Activated CD4-positive, alpha-beta T cell treated with anti-CD3 and anti-CD28 coated beads, Interleukin-2, amount 10 ng/mL, durations not matched to agents 7 days and 5 days (primary cell): Measurements from ENCODE around the gene RNU6-1. TPM values are rescaled to one million over a fixed set of nuclear protein-coding genes. Genes with fewer than 3 reads are reported as not detected.
A peak's percentile ranks its signal among the peaks of the same experiment; 100 is the strongest.

Experiments
- CTCF ChIA-PET: fragments of 350-600 bp; sonication (Branson Sonifier 250); formaldehyde crosslinking; loops from one replicate; lab custom pipeline; 2021; ENCODE audit warnings: antibody characterized with exemption; lab: Charles Lee
- POLR2A ChIA-PET: fragments of 350-600 bp; sonication (Branson Sonifier 250); formaldehyde crosslinking; loops from one replicate; lab custom pipeline; 2021; ENCODE audit warnings: antibody characterized with exemption; lab: Charles Lee
- DNase-seq: peaks from one replicate; pipeline ENCODE4 v3.0.0-alpha.2; 2020
- H3K27ac Mint-ChIP-seq: one replicate; pipeline ENCODE4 v1.8.0; 2021; ENCODE audit warnings: mild to moderate bottlenecking, moderate library complexity, mixed read lengths
- H3K27me3 Mint-ChIP-seq: one replicate; pipeline ENCODE4 v1.8.0; 2021; ENCODE audit warnings: mixed read lengths
- H3K36me3 Mint-ChIP-seq: one replicate; pipeline ENCODE4 v1.8.0; 2021; ENCODE audit warnings: low read depth, mixed read lengths
- H3K4me1 Mint-ChIP-seq: one replicate; pipeline ENCODE4 v1.8.0; 2021; ENCODE audit warnings: mixed read lengths
- H3K4me3 Mint-ChIP-seq: one replicate; pipeline ENCODE4 v1.8.0; 2021; ENCODE audit warnings: mild to moderate bottlenecking, moderate library complexity, mixed read lengths
- H3K9me3 Mint-ChIP-seq: one replicate; pipeline ENCODE4 v1.8.0; 2021; ENCODE audit warnings: mixed read lengths
- total RNA-seq, 2 experiments: library from RNA; stranded (reverse); gene quantifications; one replicate each; pipeline ENCODE4 v1.2.3, GENCODE V29; 2021

The RNU6-1 gene
- total RNA-seq, 2 experiments from 2014 or later, result not detected

GRCh38 chr15:67836477-67836876 lies 3.4 kb downstream of the RNU6-1 start:
- Mint-ChIP-seq H3K9me3 (no peaks in the 10 kb centered on the region), H3K27me3 (peaks cover 67% of the 10 kb centered on the region)

GRCh38 chr15:67836134-67836455 lies 3.8 kb downstream of the RNU6-1 start:
- no peak for DNase-seq
- peaks cover 54% of the 10 kb centered on the region for H3K4me1 Mint-ChIP-seq

More at GRCh38 chr15:67836477-67836876, 3.4 kb downstream of the RNU6-1 start:
- DNase-seq, result peak; percentile 57
- Mint-ChIP-seq H3K27ac (no peak overlapping the region), H3K4me3 (peak overlapping the region; percentile 26), H3K4me1 (peaks cover 58% of the 10 kb centered on the region), H3K36me3 (peaks cover 2% of the 10 kb centered on the region)
- CTCF ChIA-PET, result interaction anchor here (1.9 kb wide), 1 partner anchor 380 kb away, joined by 7 read pairs; no protein-coding TSS in a partner anchor
- POLR2A ChIA-PET, result no interaction called here

GRCh38 chr15:67835297-67836133 lies 4.3 kb downstream of the RNU6-1 start:
- Mint-ChIP-seq H3K36me3 (peaks cover 2% of the 10 kb centered on the region), H3K4me3 (peak overlapping the region; percentile 26), H3K27me3 (peaks cover 77% of the 10 kb centered on the region), H3K27ac (no peak overlapping the region), H3K4me1 (peaks cover 52% of the 10 kb centered on the region), H3K9me3 (no peaks in the 10 kb centered on the region)
- ChIA-PET CTCF (interaction anchor here (0.6 to 1.9 kb wide), 3 partner anchors 379 to 512 kb away, joined by 3 to 7 read pairs (median 3); no protein-coding TSS in a partner anchor), POLR2A (no interaction called here)
- DNase-seq, result no peak

More at GRCh38 chr15:67836134-67836455, 3.8 kb downstream of the RNU6-1 start:
- Mint-ChIP-seq H3K27ac (no peak overlapping the region), H3K4me3 (peak overlapping the region; percentile 26), H3K9me3 (no peaks in the 10 kb centered on the region), H3K27me3 (peaks cover 71% of the 10 kb centered on the region), H3K36me3 (peaks cover 2% of the 10 kb centered on the region)
- CTCF ChIA-PET, result interaction anchor here (1.9 kb wide), 1 partner anchor 379 kb away, joined by 7 read pairs; no protein-coding TSS in a partner anchor
- POLR2A ChIA-PET, result no interaction called here

GRCh38 chr15:67834581-67835296 lies 5.1 kb downstream of the RNU6-1 start:
- Mint-ChIP-seq H3K27ac (no peak overlapping the region), H3K36me3 (peaks cover 2% of the 10 kb centered on the region), H3K9me3 (no peaks in the 10 kb centered on the region), H3K27me3 (peaks cover 78% of the 10 kb centered on the region), H3K4me1 (peaks cover 48% of the 10 kb centered on the region), H3K4me3 (peak overlapping the region; percentile 26)
- ChIA-PET CTCF (interaction anchor here (0.6 to 1.9 kb wide), 3 partner anchors 378 to 511 kb away, joined by 3 to 7 read pairs (median 3); no protein-coding TSS in a partner anchor), POLR2A (no interaction called here)
- DNase-seq, result no peak

GRCh38 chr15:67833710-67834511 lies 5.9 kb downstream of the RNU6-1 start:
- peak; percentile 49 for DNase-seq
- ChIA-PET CTCF (no interaction called here), POLR2A (no interaction called here)
- Mint-ChIP-seq H3K27me3 (peaks cover 83% of the 10 kb centered on the region), H3K4me1 (peaks cover 46% of the 10 kb centered on the region), H3K36me3 (peaks cover 3% of the 10 kb centered on the region), H3K27ac (no peak overlapping the region), H3K9me3 (no peaks in the 10 kb centered on the region), H3K4me3 (peak overlapping the region; percentile 26)

- ChIA-PET CTCF (interaction anchor here (0.6 kb wide), 1 partner anchor 120 kb away, joined by 3 read pairs; no protein-coding TSS in a partner anchor), POLR2A (no interaction called here)
- H3K36me3 Mint-ChIP-seq, result peaks cover 5% of the 10 kb centered on the region
- no peaks in the 10 kb centered on the region for H3K9me3 Mint-ChIP-seq
- no peak overlapping the region for H3K27ac Mint-ChIP-seq
- H3K4me3 Mint-ChIP-seq, result peak overlapping the region; percentile 26
- H3K4me1 Mint-ChIP-seq, result peaks cover 42% of the 10 kb centered on the region
- no peak for DNase-seq
- H3K27me3 Mint-ChIP-seq, result peaks cover 86% of the 10 kb centered on the region
Observed at GRCh38 chr15:67832897-67833709, 6.7 kb downstream of the RNU6-1 start.

GRCh38 chr15:67832031-67832551 lies 7.8 kb downstream of the RNU6-1 start:
- Mint-ChIP-seq H3K27me3 (peaks cover 78% of the 10 kb centered on the region), H3K4me3 (no peak overlapping the region), H3K9me3 (no peaks in the 10 kb centered on the region), H3K4me1 (peaks cover 42% of the 10 kb centered on the region), H3K27ac (no peak overlapping the region), H3K36me3 (peaks cover 5% of the 10 kb centered on the region)
- CTCF ChIA-PET, result interaction anchor here (0.6 kb wide), 1 partner anchor 121 kb away, joined by 3 read pairs; no protein-coding TSS in a partner anchor
- POLR2A ChIA-PET, result no interaction called here
- DNase-seq, result no peak

GRCh38 chr15:67831363-67831762 lies 8.5 kb downstream of the RNU6-1 start:
- Mint-ChIP-seq H3K4me3 (no peak overlapping the region), H3K27me3 (peaks cover 77% of the 10 kb centered on the region), H3K36me3 (peaks cover 5% of the 10 kb centered on the region), H3K4me1 (peaks cover 41% of the 10 kb centered on the region), H3K27ac (no peak overlapping the region), H3K9me3 (no peaks in the 10 kb centered on the region)
- ChIA-PET CTCF (no interaction called here), POLR2A (no interaction called here)
- no peak for DNase-seq

GRCh38 chr15:67829647-67830504 lies 10.0 kb downstream of the RNU6-1 start:
- POLR2A ChIA-PET, result no interaction called here
- Mint-ChIP-seq H3K27ac (peak overlapping the region; percentile 71), H3K4me3 (no peak overlapping the region), H3K27me3 (peaks cover 75% of the 10 kb centered on the region), H3K9me3 (no peaks in the 10 kb centered on the region), H3K36me3 (peaks cover 5% of the 10 kb centered on the region), H3K4me1 (peaks cover 35% of the 10 kb centered on the region)
- no peak for DNase-seq
- CTCF ChIA-PET, result interaction anchor here (0.6 kb wide), 1 partner anchor 394 kb away, joined by 3 read pairs; no protein-coding TSS in a partner anchor

- H3K9me3 Mint-ChIP-seq, result no peaks in the 10 kb centered on the region
- peak overlapping the region; percentile 71 for H3K27ac Mint-ChIP-seq
- ChIA-PET POLR2A (no interaction called here), CTCF (no interaction called here)
- no peak for DNase-seq
- peak overlapping the region; percentile 5 for H3K4me3 Mint-ChIP-seq
- peaks cover 33% of the 10 kb centered on the region for H3K4me1 Mint-ChIP-seq
- peaks cover 75% of the 10 kb centered on the region for H3K27me3 Mint-ChIP-seq
- H3K36me3 Mint-ChIP-seq, result peaks cover 5% of the 10 kb centered on the region
Observed at GRCh38 chr15:67828969-67829646, 10.7 kb downstream of the RNU6-1 start.
